Lung (tissue), 12 donors: ENCODE data around the gene ELF5. TPM values are rescaled to one million over a fixed set of nuclear protein-coding genes. Genes with fewer than 3 reads are reported as not detected.

Source experiments
- ATAC-seq: fragments of 200-7000 bp; cut with Tn5 transposase; one replicate; pipeline ENCODE4 v1.9.1; 2020; ENCODE audit warnings: moderate number of reproducible peaks; ENCODE audit not compliant: insufficient read depth, low FRiP score
- DNase-seq, 3 donors: peaks; one replicate each; pipeline ENCODE4 v3.0.0-alpha.2; 2013 to 2017
- H3K27ac ChIP-seq, 2 donors: one replicate each; pipeline ENCODE4 v1.5.1; 2013; ENCODE audit warnings: mild to moderate bottlenecking in 2 of 2, moderate library complexity in 2 of 2, control low read depth in 1 of 2, inconsistent platforms in 1 of 2, low read depth in 1 of 2, low read length in 1 of 2
- H3K27me3 ChIP-seq, 3 donors: one replicate each; pipeline ENCODE4 v1.5.1; 2013; ENCODE audit warnings: low read length in 2 of 3; ENCODE audit not compliant: control insufficient read depth in 3 of 3, insufficient read depth in 3 of 3
- H3K36me3 ChIP-seq, 4 donors: one replicate each; pipeline ENCODE4 v1.5.1; 2013; ENCODE audit warnings: low read length in 4 of 4, mild to moderate bottlenecking in 1 of 4, moderate library complexity in 1 of 4; ENCODE audit not compliant: control insufficient read depth in 4 of 4, insufficient read depth in 4 of 4
- H3K4me1 ChIP-seq, 5 donors: one replicate each; pipeline ENCODE4 v1.5.1; 2013; ENCODE audit warnings: low read length in 5 of 5, mild to moderate bottlenecking in 2 of 5, moderate library complexity in 1 of 5; ENCODE audit not compliant: control insufficient read depth in 5 of 5, insufficient read depth in 5 of 5
- H3K4me3 ChIP-seq: one replicate; pipeline ENCODE4 v1.5.1; 2013; ENCODE audit warnings: mild to moderate bottlenecking, control low read depth, moderate library complexity
- H3K9ac ChIP-seq, 2 donors: one replicate each; pipeline ENCODE4 v1.5.1; 2013; ENCODE audit warnings: low read length in 2 of 2, control low read depth in 1 of 2; ENCODE audit not compliant: insufficient read depth in 1 of 2
- H3K9me3 ChIP-seq, 4 donors: one replicate each; pipeline ENCODE4 v1.5.1; 2013; ENCODE audit warnings: low read length in 3 of 4, mild to moderate bottlenecking in 1 of 4, moderate library complexity in 1 of 4; ENCODE audit not compliant: control insufficient read depth in 4 of 4, insufficient read depth in 3 of 4
- CTCF ChIP-seq: IDR thresholded peaks from 2 replicates; pipeline ENCODE4 v1.5.1; 2012; ENCODE audit warnings: mild to moderate bottlenecking; ENCODE audit errors: control extremely low read depth, extremely low read depth
- WGBS, 2 donors: extraction: QIAGEN DNeasy Blood & Tissue Kit; methylation state at CpG; one replicate each; pipeline ENCODE4 v1.1.7; 2013; 5-methylcytosine and 5-hydroxymethylcytosine counted together
- polyA plus RNA-seq, 2 donors: library from polyadenylated mRNA; stranded (reverse); fragments of 200-250 nt; gene quantifications; one replicate each; pipeline ENCODE4 v1.2.1, GENCODE V29; 2013
- total RNA-seq, 2 donors: library from RNA; depleted of rRNA in 1 of 2; stranded (reverse); fragments of >200 nt in 1 of 2; gene quantifications; one replicate each; pipeline ENCODE4 v1.2.1, GENCODE V29; 2014 to 2021
- donor health status: control.
- donor health status: control.
- donor health status: Bipolar disorder and iron deficiency.
- donor health status: healthy.
- donor health status: DM: yes; HTN: yes; CAD: no.

The ELF5 gene
- total and polyA plus RNA-seq, 4 donors = 1.4 to 24.6 (median 7.2) TPM

GRCh38 chr11:34531663-34532062, 18.1 kb upstream of the ELF5 start:
- WGBS, 2 donors = 79 to 87% methylated on average over 1 of the region's 1 CpG
- H3K36me3 ChIP-seq = no peaks in the 10 kb centered on the region
- H3K4me3 ChIP-seq = no peak overlapping the region
- ATAC-seq (no peak), DNase-seq (no peak)
- H3K9me3 ChIP-seq = peaks cover 0 to 8% (median 6%) of the 10 kb centered on the region in 4 donors
- no peaks in the 10 kb centered on the region for H3K27me3 ChIP-seq
- no peaks in the 10 kb centered on the region for H3K4me1 ChIP-seq
- H3K9ac ChIP-seq = no peak overlapping the region
- TF ChIP-seq CTCF = no peak
- no peak overlapping the region for H3K27ac ChIP-seq

- ATAC-seq (no peak), DNase-seq (no peak)
- Histone ChIP-seq H3K4me1 (no peaks in the 10 kb centered on the region), H3K4me3 (no peak overlapping the region), H3K9me3 (peaks cover 0 to 8% (median 6%) of the 10 kb centered on the region in 4 donors), H3K27me3 (no peaks in the 10 kb centered on the region), H3K36me3 (no peaks in the 10 kb centered on the region), H3K27ac (no peak overlapping the region), H3K9ac (no peak overlapping the region)
- 88 to 90% methylated on average over 3 of the region's 3 CpGs for WGBS, 2 donors
- TF ChIP-seq CTCF = no peak
Observed at GRCh38 chr11:34530545-34531234, 17.1 kb upstream of the ELF5 start.

GRCh38 chr11:34529643-34530042, 16.0 kb upstream of the ELF5 start:
- no peak for TF ChIP-seq CTCF
- no peak overlapping the region for H3K27ac ChIP-seq
- no peak for ATAC-seq
- H3K36me3 ChIP-seq = no peaks in the 10 kb centered on the region
- no peak for DNase-seq
- H3K4me1 ChIP-seq = no peaks in the 10 kb centered on the region
- H3K9ac ChIP-seq = no peak overlapping the region
- no peak overlapping the region for H3K4me3 ChIP-seq
- H3K9me3 ChIP-seq = peaks cover 0 to 8% (median 2%) of the 10 kb centered on the region in 4 donors
- WGBS, 2 donors = 56 to 78% methylated on average over 1 of the region's 1 CpG
- H3K27me3 ChIP-seq = no peaks in the 10 kb centered on the region

- WGBS, 2 donors = 75 to 85% methylated on average over 2 of the region's 2 CpGs
- ATAC-seq = no peak
Observed at GRCh38 chr11:34528072-34528471, 14.5 kb upstream of the ELF5 start.

More at GRCh38 chr11:34528072-34528471, 14.5 kb upstream of the ELF5 start:
- H3K9ac ChIP-seq = no peak overlapping the region
- DNase-seq = no peak
- no peak for TF ChIP-seq CTCF
- no peak overlapping the region for H3K4me3 ChIP-seq
- H3K27ac ChIP-seq = no peak overlapping the region
- H3K4me1 ChIP-seq = no peaks in the 10 kb centered on the region
- no peaks in the 10 kb centered on the region for H3K36me3 ChIP-seq
- H3K27me3 ChIP-seq = no peaks in the 10 kb centered on the region
- H3K9me3 ChIP-seq = no peaks in the 10 kb centered on the region
